GM23248 (cell line): Measurements from ENCODE around the gene HAPSTR1. TPM values are rescaled to one million over a fixed set of nuclear protein-coding genes. Genes with fewer than 3 reads are reported as not detected.
"Not testable (repeated sequence)": the region's sequence is repeated elsewhere in the genome, so short reads cannot be mapped to it uniquely, and the experiment has no call there.

Experiments used
- DNase-seq: peaks from one replicate; pipeline ENCODE4 v3.0.0-alpha.2; 2015
- H2AFZ ChIP-seq: fragments of 200-600 bp; sonication (generic); 2 replicates; pipeline ENCODE4 v1.6.1; 2016; ENCODE audit warnings: antibody characterized with exemption
- H3F3A ChIP-seq: fragments of 200-600 bp; sonication (generic); 2 replicates; pipeline ENCODE4 v1.6.1; 2016; ENCODE audit warnings: mild to moderate bottlenecking, antibody characterized with exemption, mixed run types; ENCODE audit not compliant: insufficient read depth
- H3K27ac ChIP-seq: fragments of 200-600 bp; sonication (generic); 2 replicates; pipeline ENCODE4 v1.5.1; 2016; ENCODE audit warnings: mild to moderate bottlenecking
- H3K27me3 ChIP-seq: fragments of 200-600 bp; sonication (generic); replicated peaks from 2 replicates; pipeline ENCODE4 v1.6.1; 2016; ENCODE audit warnings: mild to moderate bottlenecking; ENCODE audit not compliant: insufficient read depth
- H3K36me3 ChIP-seq: fragments of 200-600 bp; sonication (generic); 2 replicates; pipeline ENCODE4 v1.6.1; 2016; ENCODE audit warnings: low read depth, mild to moderate bottlenecking
- H3K4me1 ChIP-seq: fragments of 200-600 bp; sonication (generic); 2 replicates; pipeline ENCODE4 v1.6.1; 2016; ENCODE audit warnings: mild to moderate bottlenecking; ENCODE audit not compliant: insufficient read depth
- H3K4me2 ChIP-seq: fragments of 200-600 bp; sonication (generic); one replicate; pipeline ENCODE4 v1.6.1; 2016; ENCODE audit warnings: mild to moderate bottlenecking; ENCODE audit not compliant: unreplicated experiment
- H3K4me3 ChIP-seq: fragments of 200-600 bp; sonication (generic); 2 replicates; pipeline ENCODE4 v1.5.1; 2016; ENCODE audit warnings: mild to moderate bottlenecking
- H3K79me2 ChIP-seq: fragments of 200-600 bp; sonication (generic); 2 replicates; pipeline ENCODE4 v1.6.1; 2016; ENCODE audit warnings: mild to moderate bottlenecking; ENCODE audit not compliant: insufficient read depth
- H3K9ac ChIP-seq: fragments of 200-600 bp; sonication (generic); 2 replicates; pipeline ENCODE4 v1.6.1; 2016; ENCODE audit warnings: mild to moderate bottlenecking
- H3K9me2 ChIP-seq: fragments of 200-600 bp; sonication (generic); 2 replicates; pipeline ENCODE4 v1.6.1; 2016; ENCODE audit warnings: mixed run types, mild to moderate bottlenecking, moderate library complexity; ENCODE audit not compliant: insufficient read depth
- H3K9me3 ChIP-seq: fragments of 200-600 bp; sonication (generic); one replicate; pipeline ENCODE4 v1.6.1; 2017; ENCODE audit warnings: low read depth
- H4K20me1 ChIP-seq: fragments of 200-600 bp; sonication (generic); 2 replicates; pipeline ENCODE4 v1.6.0; 2016; ENCODE audit not compliant: insufficient read depth
- EZH2 ChIP-seq: fragments of 200-600 bp; sonication (generic); IDR thresholded peaks from 2 replicates; pipeline ENCODE4 v1.6.1; 2018; ENCODE audit warnings: antibody characterized with exemption, mild to moderate bottlenecking; ENCODE audit not compliant: insufficient read depth, poor library complexity, severe bottlenecking
- EZH2phosphoT487 ChIP-seq: fragments of 200-600 bp; sonication (generic); IDR thresholded peaks from 2 replicates; pipeline ENCODE4 v1.6.1; 2018; ENCODE audit warnings: antibody characterized with exemption, moderate library complexity, mild to moderate bottlenecking, low read depth; ENCODE audit not compliant: insufficient read depth
- WGBS, 2 experiments: methylation state at CpG; one replicate each; pipeline ENCODE4 v1.1.6; 2015 to 2017; ENCODE audit warnings: low lambda C conversion rate in 2 of 2, low coverage in 1 of 2; ENCODE audit errors: missing lambda C conversion rate in 2 of 2; 5-methylcytosine and 5-hydroxymethylcytosine counted together
- in situ Hi-C: fragments of 300-500 bp; cut with MboI; formaldehyde crosslinking; loops from 2 replicates; pipeline ENCODE4 v1.15.0; 2020
- polyA plus RNA-seq: library from polyadenylated mRNA; unstranded; fragments of >200 nt; fragmentation: Nextera tagmentation; extraction: Ambion mirVana; gene quantifications from 2 replicates; pipeline ENCODE4 v1.2.1, GENCODE V29; 2016
- total RNA-seq: library from RNA; depleted of rRNA; stranded (reverse); fragments of >200 nt; shearing (Covaris generic); gene quantifications from 2 replicates; pipeline ENCODE4 v1.2.3, GENCODE V29; 2014

HAPSTR1 gene
- total and polyA plus RNA-seq, 2 experiments from 2014 or later: 11.7 to 79.2 TPM

DNA sequence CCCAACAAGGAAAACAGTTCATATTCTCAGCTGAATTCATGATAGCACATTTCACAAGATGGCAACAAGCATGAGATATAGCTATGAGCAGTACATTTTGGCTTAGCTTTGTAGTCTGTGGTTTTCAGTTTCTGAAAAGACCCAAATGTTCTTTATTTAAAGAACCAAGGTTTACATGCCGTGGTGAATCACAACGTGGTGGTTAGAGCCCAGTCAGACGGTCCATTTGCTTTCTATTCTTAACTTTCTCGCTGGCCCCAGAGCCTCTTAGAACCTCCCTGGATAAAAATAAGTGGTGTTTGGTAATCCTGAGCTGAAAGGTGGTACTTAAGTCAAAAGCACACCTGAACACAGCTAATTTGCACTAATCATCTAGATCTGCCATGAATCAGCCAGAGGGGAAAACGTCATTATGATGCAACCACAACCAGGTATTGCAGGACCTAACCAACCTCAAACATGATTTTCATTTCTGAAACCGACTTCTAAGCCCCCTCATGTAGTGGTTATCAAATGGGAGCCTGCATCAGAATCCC, 18.6 kb upstream of the HAPSTR1 start:
- peak overlapping the region; percentile 56 for H3K4me2 ChIP-seq
- H4K20me1 ChIP-seq: no peaks in the 10 kb centered on the region
- H3K9me2 ChIP-seq: no peaks in the 10 kb centered on the region
- H3K4me3 ChIP-seq: peak overlapping the region; percentile 28; the same call in 1 of the 2 replicates
- H3F3A ChIP-seq: peaks cover 32% of the 10 kb centered on the region
- H3K36me3 ChIP-seq: no peaks in the 10 kb centered on the region
- H3K79me2 ChIP-seq: no peaks in the 10 kb centered on the region
- peak overlapping the region; percentile 83 for H3K27ac ChIP-seq
- in situ Hi-C loops: no loop called here
- DNase-seq: peak; percentile 95
- WGBS, 2 experiments: 12 to 13% methylated on average over 6 of the region's 6 CpGs
- no peaks in the 10 kb centered on the region for H3K9me3 ChIP-seq
- H3K9ac ChIP-seq: peak overlapping the region; percentile 49
- peak overlapping the region; percentile 27; the same call in 1 of the 2 replicates for H2AFZ ChIP-seq
- TF ChIP-seq EZH2 (no peak), EZH2phosphoT487 (no peak)
- H3K4me1 ChIP-seq: peaks cover 40% of the 10 kb centered on the region
- no peaks in the 10 kb centered on the region for H3K27me3 ChIP-seq

GRCh38 chr16:9075299-9076071, 16.0 kb upstream of the HAPSTR1 start:
- no peak overlapping the region for H3K9ac ChIP-seq
- H3K4me2 ChIP-seq: no peak overlapping the region
- no peaks in the 10 kb centered on the region for H3K9me2 ChIP-seq
- DNase-seq: no peak
- peaks cover 42% of the 10 kb centered on the region for H3F3A ChIP-seq
- no peaks in the 10 kb centered on the region for H3K27me3 ChIP-seq
- TF ChIP-seq EZH2 (no peak), EZH2phosphoT487 (no peak)
- no peaks in the 10 kb centered on the region for H3K79me2 ChIP-seq
- no peak overlapping the region for H2AFZ ChIP-seq
- WGBS, 2 experiments: 85 to 86% methylated on average over 5 of the region's 5 CpGs
- no peaks in the 10 kb centered on the region for H3K36me3 ChIP-seq
- H3K4me1 ChIP-seq: peaks cover 38% of the 10 kb centered on the region
- no peak overlapping the region for H3K4me3 ChIP-seq
- in situ Hi-C loops: no loop called here
- H3K9me3 ChIP-seq: no peaks in the 10 kb centered on the region
- H3K27ac ChIP-seq: peak overlapping the region; percentile 68
- no peaks in the 10 kb centered on the region for H4K20me1 ChIP-seq

- in situ Hi-C loops: no loop called here
Measured at GRCh38 chr16:9077091-9077809, 14.2 kb upstream of the HAPSTR1 start.

DNA sequence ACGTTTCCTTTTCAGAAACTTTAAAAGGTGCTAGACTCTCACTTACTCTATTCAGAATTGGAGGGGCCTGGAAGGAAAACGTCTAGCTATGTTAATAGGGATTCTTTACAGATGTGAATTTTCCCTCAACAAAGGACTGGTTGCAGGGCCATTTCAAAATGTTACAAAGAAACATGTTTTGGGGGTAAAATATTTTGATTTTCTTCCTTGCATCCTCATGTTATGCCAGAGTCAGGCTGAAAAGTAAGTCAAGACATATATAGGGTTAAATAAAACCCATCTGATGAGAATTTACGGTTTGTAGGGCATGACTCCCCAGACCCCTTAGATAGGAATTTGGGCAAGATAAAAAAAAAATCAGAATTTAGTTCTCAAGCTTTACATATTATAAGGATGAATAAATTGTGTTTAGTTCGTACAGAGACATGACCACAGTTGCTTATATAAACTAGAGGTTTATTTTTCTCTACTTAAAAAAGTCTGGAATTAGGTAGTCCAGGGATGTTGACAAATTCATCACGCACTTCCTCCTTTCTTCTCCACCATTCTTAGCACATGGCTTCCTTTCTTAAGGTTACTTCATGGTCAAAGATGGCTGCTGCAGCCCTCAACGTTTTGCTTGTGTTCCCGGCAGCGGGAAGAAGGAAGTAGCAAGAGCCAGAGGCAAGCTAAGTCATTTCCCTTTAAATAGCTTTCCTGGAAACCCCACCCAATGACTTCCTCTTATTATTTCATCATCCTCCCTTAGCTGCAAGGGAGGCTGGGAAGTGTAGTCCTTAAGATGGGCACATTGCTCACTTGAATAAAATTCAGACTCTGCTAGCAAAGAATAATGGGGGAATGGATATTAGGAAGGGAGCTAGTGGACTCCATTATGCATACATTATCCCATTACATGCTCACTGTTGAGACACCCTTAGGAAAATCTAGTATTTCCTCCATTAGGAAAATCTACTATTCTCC, 12.7 kb upstream of the HAPSTR1 start:
- H3K79me2 ChIP-seq, H3K9me2 ChIP-seq, H4K20me1 ChIP-seq, H3K4me3 ChIP-seq, H3K4me2 ChIP-seq, H3K36me3 ChIP-seq, in situ Hi-C loops, H3K27me3 ChIP-seq, H3K9ac ChIP-seq, H3K9me3 ChIP-seq, H2AFZ ChIP-seq: not testable (repeated sequence)
- H3K27ac ChIP-seq: 0 out of 2 replicates have a peak overlapping the region, but pooled peaks have one; percentile 9
- DNase-seq: peak; percentile 87
- H3K4me1 ChIP-seq: peaks cover 23% of the 10 kb centered on the region
- 70 to 71% methylated on average over 8 of the region's 8 CpGs for WGBS, 2 experiments
- peaks cover 29% of the 10 kb centered on the region for H3F3A ChIP-seq

More at GRCh38 chr16:9077091-9077809, 14.2 kb upstream of the HAPSTR1 start:
- no peaks in the 10 kb centered on the region for H3K27me3 ChIP-seq
- no peaks in the 10 kb centered on the region for H3K36me3 ChIP-seq
- WGBS, 2 experiments: 33 to 34% methylated on average over 11 of the region's 11 CpGs
- peak overlapping the region; percentile 68 for H3K27ac ChIP-seq
- no peaks in the 10 kb centered on the region for H4K20me1 ChIP-seq
- H3K9me3 ChIP-seq: no peaks in the 10 kb centered on the region
- H3K4me3 ChIP-seq: no peak overlapping the region
- no peaks in the 10 kb centered on the region for H3K79me2 ChIP-seq
- peak overlapping the region; percentile 32 for H3K4me2 ChIP-seq
- peaks cover 36% of the 10 kb centered on the region for H3F3A ChIP-seq
- no peak overlapping the region for H2AFZ ChIP-seq
- peak overlapping the region; percentile 36 for H3K9ac ChIP-seq
- peaks cover 36% of the 10 kb centered on the region for H3K4me1 ChIP-seq
- TF ChIP-seq EZH2: no peak
- no peak for TF ChIP-seq EZH2phosphoT487
- no peaks in the 10 kb centered on the region for H3K9me2 ChIP-seq
- peak; percentile 88 for DNase-seq
